B cell (primary cell): ENCODE data around the gene LMF2. TPM values are rescaled to one million over a fixed set of nuclear protein-coding genes. Genes with fewer than 3 reads are reported as not detected.

Experiments
- ATAC-seq: fragments of 200-7000 bp; cut with Tn5 transposase; one replicate; pipeline ENCODE4 v1.10.0; 2021; ENCODE audit warnings: low read depth, mild to moderate bottlenecking, moderate number of reproducible peaks, moderate library complexity
- CTCF ChIA-PET: fragments of 350-600 bp; sonication (Branson Sonifier 250); formaldehyde crosslinking; loops from one replicate; lab custom pipeline; 2021; ENCODE audit warnings: antibody characterized with exemption, inconsistent platforms; lab: Charles Lee
- POLR2A ChIA-PET: fragments of 350-600 bp; sonication (Branson Sonifier 250); formaldehyde crosslinking; loops from one replicate; lab custom pipeline; 2021; ENCODE audit warnings: antibody characterized with exemption; lab: Charles Lee
- DNase-seq: peaks from one replicate; pipeline ENCODE4 v3.0.0; 2013
- H2AFZ ChIP-seq: 2 replicates; pipeline ENCODE4 v1.6.1; 2012; ENCODE audit warnings: mild to moderate bottlenecking, low read depth, low read length; ENCODE audit not compliant: insufficient read depth, poor library complexity, severe bottlenecking
- H3K27ac ChIP-seq, 2 donors: 1 replicate in 1 of 2; 2 replicates in 1 of 2; pipeline ENCODE4 v1.5.1; 2012 to 2013; ENCODE audit warnings: low read length in 2 of 2, mild to moderate bottlenecking in 2 of 2, moderate library complexity in 1 of 2
- H3K27me3 ChIP-seq, 4 experiments: fragments of 200-600 bp in 1 of 4; sonication (generic) in 1 of 4; replicated peaks in 1 of 4; 1 replicate in 2 of 4; 2 replicates in 2 of 4; pipeline versions ENCODE4 v1.6.1 to v1.7.0; 2013 to 2016; ENCODE audit warnings: low read length in 3 of 4, mild to moderate bottlenecking in 2 of 4, mixed read lengths in 1 of 4, moderate library complexity in 1 of 4; ENCODE audit not compliant: insufficient read depth in 4 of 4, control insufficient read depth in 3 of 4; ENCODE audit errors: control extremely low read depth in 1 of 4
- H3K36me3 ChIP-seq, 2 experiments: replicated peaks in 1 of 2; 1 replicate in 1 of 2; 2 replicates in 1 of 2; pipeline versions ENCODE4 v1.6.1 to v1.7.1; 2013; ENCODE audit warnings: low read length in 1 of 2; ENCODE audit not compliant: insufficient read depth in 2 of 2, control insufficient read depth in 1 of 2; ENCODE audit errors: control extremely low read depth in 1 of 2, extremely low read depth in 1 of 2
- H3K4me1 ChIP-seq, 2 donors: fragments of 200-600 bp in 1 of 2; sonication (generic) in 1 of 2; 1 replicate in 1 of 2; 2 replicates in 1 of 2; pipeline versions ENCODE4 v1.5.1 to v1.6.1; 2013 to 2017; ENCODE audit warnings: low read length in 2 of 2; ENCODE audit not compliant: control insufficient read depth in 2 of 2, insufficient read depth in 2 of 2
- H3K4me2 ChIP-seq: replicated peaks from 2 replicates; pipeline ENCODE3; 2012; ENCODE audit warnings: mild to moderate bottlenecking, low read depth, low read length; ENCODE audit not compliant: poor library complexity, severe bottlenecking
- H3K4me3 ChIP-seq, 5 experiments: fragments of 200-600 bp in 1 of 5; sonication (generic) in 1 of 5; 1 replicate in 3 of 5; 2 replicates in 2 of 5; pipeline versions ENCODE4 v1.5.1 to v1.7.0; 2011 to 2016; ENCODE audit warnings: low read length in 4 of 5, mild to moderate bottlenecking in 4 of 5, low read depth in 2 of 5, control low read depth in 1 of 5, moderate library complexity in 1 of 5; ENCODE audit not compliant: insufficient read depth in 1 of 5; ENCODE audit errors: control extremely low read depth in 1 of 5, extremely low read depth in 1 of 5
- H3K79me2 ChIP-seq: fragments of 200-600 bp; sonication (generic); one replicate; pipeline ENCODE4 v1.6.0; 2016; ENCODE audit warnings: low read length; ENCODE audit not compliant: control insufficient read depth, insufficient read depth
- H3K9ac ChIP-seq: fragments of 200-600 bp; sonication (generic); 2 replicates; pipeline ENCODE4 v1.6.1; 2017; ENCODE audit warnings: mild to moderate bottlenecking, low read length, moderate library complexity
- H3K9me3 ChIP-seq, 3 donors: one replicate each; pipeline versions ENCODE4 v1.6.1 to v1.7.1; 2013; ENCODE audit warnings: low read length in 2 of 3; ENCODE audit not compliant: control insufficient read depth in 2 of 3, insufficient read depth in 1 of 3; ENCODE audit errors: control extremely low read depth in 1 of 3
- H4K20me1 ChIP-seq: 2 replicates; pipeline ENCODE4 v1.6.0; 2012; ENCODE audit warnings: mild to moderate bottlenecking, low read length; ENCODE audit not compliant: insufficient read depth, control insufficient read depth, poor library complexity, severe bottlenecking
- H3K27ac Mint-ChIP-seq: one replicate; pipeline ENCODE4 v1.8.0; 2021; ENCODE audit warnings: mixed read lengths
- H3K27me3 Mint-ChIP-seq: one replicate; pipeline ENCODE4 v1.8.0; 2021; ENCODE audit warnings: mixed read lengths
- H3K4me1 Mint-ChIP-seq: one replicate; pipeline ENCODE4 v1.8.0; 2021; ENCODE audit warnings: mixed read lengths
- H3K4me3 Mint-ChIP-seq: one replicate; pipeline ENCODE4 v1.8.0; 2021; ENCODE audit warnings: mixed read lengths
- H3K9me3 Mint-ChIP-seq: one replicate; pipeline ENCODE4 v1.8.0; 2022; ENCODE audit warnings: mixed read lengths; ENCODE audit not compliant: insufficient read depth
- CTCF ChIP-seq: fragments of 200-600 bp; IDR thresholded peaks from one replicate; pipeline ENCODE4 v1.8.0; 2022; ENCODE audit warnings: antibody characterized with exemption, mild to moderate bottlenecking
- EZH2 ChIP-seq: IDR thresholded peaks from 2 replicates; pipeline ENCODE4 v1.6.1; 2012; ENCODE audit warnings: borderline replicate concordance, low read depth, mild to moderate bottlenecking, moderate library complexity, low read length; ENCODE audit not compliant: insufficient read depth, poor library complexity, severe bottlenecking
- WGBS: methylation state at CpG from one replicate; pipeline ENCODE4 v1.1.5; 2013; ENCODE audit warnings: missing lambda C conversion rate; ENCODE audit not compliant: insufficient coverage; 5-methylcytosine and 5-hydroxymethylcytosine counted together
- intact Hi-C: fragments of 100-400 bp; cut with micrococcal nuclease; formaldehyde crosslinking; loops from one replicate; pipeline ENCODE4 v1.10.0; 2022
- polyA plus RNA-seq: library from polyadenylated mRNA; depleted of rRNA; stranded (reverse); fragments of >200 nt; gene quantifications from 2 replicates; pipeline ENCODE4 v1.2.3, GENCODE V29; 2012
- total RNA-seq, 2 donors: library from RNA; stranded (reverse); fragments of 120-200 nt in 1 of 2; gene quantifications; 1 replicate in 1 of 2; 2 replicates in 1 of 2; pipeline versions ENCODE4 v1.2.3 to v1.2.4, GENCODE V29; 2013 to 2022

Gene LMF2
- total and polyA plus RNA-seq, 2 donors (not counting 1 experiment from before 2014, with no cell fraction given): 128 to 316 TPM

- no peaks in the 10 kb centered on the region for H3K27me3 Mint-ChIP-seq
- ATAC-seq (no peak), DNase-seq (no peak)
- CTCF ChIA-PET: interaction anchor here (0.6 to 6.0 kb wide), 12 partner anchors 8 to 90 kb away, joined by 3 to 81 read pairs (median 5); partner anchors contain the start of genes LMF2, NCAPH2, SCO2 and SYCE3
- TF ChIP-seq CTCF: no peak
- no peak for TF ChIP-seq EZH2
- intact Hi-C loops: no loop called here
- peaks cover 54% of the 10 kb centered on the region for H3K4me1 Mint-ChIP-seq
- no peaks in the 10 kb centered on the region for H3K9me3 Mint-ChIP-seq
- WGBS: 89% methylated on average over 9 of the region's 10 CpGs
- peaks cover 46 to 73% of the 10 kb centered on the region in 2 donors for H3K4me1 ChIP-seq
- H4K20me1 ChIP-seq: no peaks in the 10 kb centered on the region
- H3K27me3 ChIP-seq: no peaks in the 10 kb centered on the region
- no peaks in the 10 kb centered on the region for H3K36me3 ChIP-seq
- H3K9me3 ChIP-seq: no peaks in the 10 kb centered on the region
- no peak overlapping the region for H2AFZ ChIP-seq
- no peak overlapping the region for H3K4me3 ChIP-seq
- peak overlapping the region; percentile 66 for H3K4me2 ChIP-seq
- POLR2A ChIA-PET: interaction anchor here (1.1 to 4.6 kb wide), 10 partner anchors 8 to 349 kb away, joined by 3 to 104 read pairs (median 6); partner anchors contain the start of genes LMF2, SCO2, SYCE3 and TYMP
- H3K27ac Mint-ChIP-seq: peak overlapping the region; percentile 93
- H3K27ac ChIP-seq: peak overlapping the region; percentile 95 to 96
- H3K9ac ChIP-seq: peak overlapping the region; percentile 69
- H3K4me3 Mint-ChIP-seq: peak overlapping the region; percentile 83
- peaks cover 7% of the 10 kb centered on the region for H3K79me2 ChIP-seq
These were observed 32.9 kb upstream of the LMF2 start for GRCh38 chr22:50540381-50540780.

- no peaks in the 10 kb centered on the region for H3K9me3 ChIP-seq
- peaks cover 39 to 72% of the 10 kb centered on the region in 2 donors for H3K4me1 ChIP-seq
- H3K4me3 ChIP-seq: no peak overlapping the region
- peak overlapping the region; percentile 95 to 96 for H3K27ac ChIP-seq
- H3K79me2 ChIP-seq: peaks cover 7% of the 10 kb centered on the region
- peak overlapping the region; percentile 92 for H3K27ac Mint-ChIP-seq
- no peaks in the 10 kb centered on the region for H3K27me3 ChIP-seq
- intact Hi-C loops: loop anchor here (2.0 kb wide), 1 partner anchor 25 kb away; the partner anchor contains the start of gene SYCE3
- CTCF ChIA-PET: interaction anchor here (3.7 to 6.0 kb wide), 2 partner anchors 10 to 83 kb away, joined by 23 to 81 read pairs; partner anchors contain the start of genes SCO2 and TYMP
- no peaks in the 10 kb centered on the region for H3K36me3 ChIP-seq
- 94% methylated on average over 13 of the region's 13 CpGs for WGBS
- TF ChIP-seq EZH2 (no peak), CTCF (no peak)
- H4K20me1 ChIP-seq: no peaks in the 10 kb centered on the region
- no peak overlapping the region for H3K9ac ChIP-seq
- H3K4me2 ChIP-seq: no peak overlapping the region
- POLR2A ChIA-PET: interaction anchor here (1.5 kb wide), 1 partner anchor 83 kb away, joined by 3 read pairs; no protein-coding TSS in a partner anchor
- ATAC-seq (no peak), DNase-seq (no peak)
- H3K4me3 Mint-ChIP-seq: peak overlapping the region; percentile 56
- H3K4me1 Mint-ChIP-seq: peaks cover 68% of the 10 kb centered on the region
- H3K27me3 Mint-ChIP-seq: no peaks in the 10 kb centered on the region
- H3K9me3 Mint-ChIP-seq: no peaks in the 10 kb centered on the region
- peak overlapping the region; percentile 32 for H2AFZ ChIP-seq
These were observed 30.3 kb upstream of the LMF2 start for GRCh38 chr22:50537765-50538164.
